ENCODE results near the gene DBR1. TPM values are rescaled to one million over a fixed set of nuclear protein-coding genes. Genes with fewer than 3 reads are reported as not detected.

DBR1 gene
- total RNA-seq, 4 donors from 2014 or later = 10.3 to 15.8 (median 13.2) TPM

GRCh38 chr3:138210528-138210927, 35.8 kb upstream of the DBR1 start:
- TF ChIP-seq CTCF (IDR thresholded peaks at IDR 0.05; ENCODE audit: low read depth) = no peak

DNA sequence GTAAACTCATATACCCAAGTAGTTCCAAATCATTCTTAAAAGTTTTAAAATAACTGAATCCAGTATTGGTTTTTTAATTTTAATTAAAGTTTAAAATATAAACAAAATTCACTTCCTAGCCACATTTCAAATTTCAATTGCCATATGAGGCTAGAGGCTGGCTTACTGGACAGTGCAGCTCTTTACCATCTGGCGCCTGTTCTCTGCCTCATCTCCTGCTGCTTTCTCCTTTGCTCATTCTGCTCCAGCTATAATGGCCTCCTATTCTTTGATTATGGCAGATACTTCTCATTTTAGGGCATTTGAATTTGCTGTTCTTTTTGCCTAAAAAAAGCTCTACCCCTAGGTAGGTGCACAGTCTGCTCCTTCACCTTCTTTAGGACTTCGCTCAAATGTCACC, 31.5 kb upstream of the DBR1 start:
- TF ChIP-seq CTCF (IDR thresholded peaks at IDR 0.05; ENCODE audit: low read depth) = no peak

DNA sequence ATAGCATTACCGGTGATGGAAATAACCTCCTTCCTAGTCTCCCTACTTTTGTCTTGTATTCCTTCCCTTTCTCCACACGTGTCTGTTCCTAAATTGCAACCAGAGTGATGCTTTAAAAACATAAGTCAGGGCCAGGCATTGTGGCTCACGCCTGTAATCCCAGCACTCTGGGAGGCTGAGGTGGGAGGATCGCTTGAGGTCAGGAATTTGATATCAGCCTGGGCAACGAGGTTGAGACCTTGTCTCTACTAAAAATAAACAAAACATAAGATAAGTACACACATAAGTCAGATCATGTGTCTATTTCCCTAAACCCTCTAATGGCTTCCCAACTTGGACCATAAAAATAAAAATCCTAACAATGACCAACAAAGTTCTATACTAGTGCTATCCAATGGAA, 30.8 kb upstream of the DBR1 start:
- TF ChIP-seq CTCF (IDR thresholded peaks at IDR 0.05; ENCODE audit: low read depth) = no peak

DNA sequence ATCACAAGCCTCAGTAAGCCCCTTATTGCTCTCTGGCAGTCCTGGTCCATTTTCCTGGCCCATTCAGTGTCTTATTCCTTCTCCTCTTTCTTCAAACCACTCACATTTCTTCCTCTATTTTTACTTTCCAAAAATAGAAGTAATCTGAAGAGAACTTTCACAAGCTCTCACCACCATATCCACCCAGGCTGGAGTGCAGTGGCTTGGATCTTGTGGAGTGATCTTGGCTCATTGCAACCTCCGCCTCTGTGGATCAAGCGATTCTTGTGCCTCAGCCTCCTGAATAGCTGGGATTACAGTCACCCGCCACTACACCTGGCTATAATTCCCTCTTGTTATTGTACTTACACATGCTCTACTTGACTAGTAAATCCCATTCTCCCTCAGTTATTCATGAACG, 29.2 kb upstream of the DBR1 start:
- no peak for TF ChIP-seq CTCF (IDR thresholded peaks at IDR 0.05; ENCODE audit: low read depth)

GRCh38 chr3:138202945-138203701, 28.4 kb upstream of the DBR1 start:
- no peak for TF ChIP-seq CTCF (IDR thresholded peaks at IDR 0.05; ENCODE audit: low read depth)

GRCh38 chr3:138200424-138200823, 25.7 kb upstream of the DBR1 start:
- no peak for TF ChIP-seq CTCF (IDR thresholded peaks at IDR 0.05; ENCODE audit: low read depth)

GRCh38 chr3:138199851-138200250, 25.1 kb upstream of the DBR1 start:
- TF ChIP-seq CTCF (IDR thresholded peaks at IDR 0.05; ENCODE audit: low read depth) = no peak
